Keratinocyte (primary cell): ENCODE results near the gene KRT77.

Experiments used
- EZH2 ChIP-seq: IDR thresholded peaks from one replicate; pipeline ENCODE4 v1.6.1; 2012; ENCODE audit warnings: inconsistent platforms, mild to moderate bottlenecking, low read length, moderate library complexity
- TF ChIP-seq, protein P1 (sequence below), 3 experiments: IDR thresholded peaks in 1 of 3; conservative IDR thresholded peaks in 1 of 3; optimal IDR thresholded peaks in 1 of 3; 2 replicates in 2 of 3; 3 replicates in 1 of 3; pipeline versions ENCODE3 to v1.5.1; 2011; ENCODE audit warnings: low read length in 3 of 3, mild to moderate bottlenecking in 3 of 3, moderate library complexity in 2 of 3, control low read depth in 1 of 3, inconsistent platforms in 1 of 3; ENCODE audit not compliant: insufficient read depth in 2 of 3; ENCODE audit errors: extremely low read depth in 1 of 3

- TF ChIP-seq, protein P1, sequence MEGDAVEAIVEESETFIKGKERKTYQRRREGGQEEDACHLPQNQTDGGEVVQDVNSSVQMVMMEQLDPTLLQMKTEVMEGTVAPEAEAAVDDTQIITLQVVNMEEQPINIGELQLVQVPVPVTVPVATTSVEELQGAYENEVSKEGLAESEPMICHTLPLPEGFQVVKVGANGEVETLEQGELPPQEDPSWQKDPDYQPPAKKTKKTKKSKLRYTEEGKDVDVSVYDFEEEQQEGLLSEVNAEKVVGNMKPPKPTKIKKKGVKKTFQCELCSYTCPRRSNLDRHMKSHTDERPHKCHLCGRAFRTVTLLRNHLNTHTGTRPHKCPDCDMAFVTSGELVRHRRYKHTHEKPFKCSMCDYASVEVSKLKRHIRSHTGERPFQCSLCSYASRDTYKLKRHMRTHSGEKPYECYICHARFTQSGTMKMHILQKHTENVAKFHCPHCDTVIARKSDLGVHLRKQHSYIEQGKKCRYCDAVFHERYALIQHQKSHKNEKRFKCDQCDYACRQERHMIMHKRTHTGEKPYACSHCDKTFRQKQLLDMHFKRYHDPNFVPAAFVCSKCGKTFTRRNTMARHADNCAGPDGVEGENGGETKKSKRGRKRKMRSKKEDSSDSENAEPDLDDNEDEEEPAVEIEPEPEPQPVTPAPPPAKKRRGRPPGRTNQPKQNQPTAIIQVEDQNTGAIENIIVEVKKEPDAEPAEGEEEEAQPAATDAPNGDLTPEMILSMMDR (optimal IDR thresholded peaks at IDR 0.05 in 1 of 3, IDR thresholded peaks at IDR 0.05 in 1 of 3, conservative IDR thresholded peaks at IDR 0.05 in 1 of 3; ENCODE audit: extremely low read depth in 1 of 3, insufficient read depth in 2 of 3, low read length in 3 of 3) = no peak
- TF ChIP-seq EZH2 = no peak
These were observed 20.3 kb downstream of the KRT77 start for GRCh38 chr12:52682938-52683574.
